ENCODE measurements around the gene KIAA0825.

KIAA0825 gene, protein sequence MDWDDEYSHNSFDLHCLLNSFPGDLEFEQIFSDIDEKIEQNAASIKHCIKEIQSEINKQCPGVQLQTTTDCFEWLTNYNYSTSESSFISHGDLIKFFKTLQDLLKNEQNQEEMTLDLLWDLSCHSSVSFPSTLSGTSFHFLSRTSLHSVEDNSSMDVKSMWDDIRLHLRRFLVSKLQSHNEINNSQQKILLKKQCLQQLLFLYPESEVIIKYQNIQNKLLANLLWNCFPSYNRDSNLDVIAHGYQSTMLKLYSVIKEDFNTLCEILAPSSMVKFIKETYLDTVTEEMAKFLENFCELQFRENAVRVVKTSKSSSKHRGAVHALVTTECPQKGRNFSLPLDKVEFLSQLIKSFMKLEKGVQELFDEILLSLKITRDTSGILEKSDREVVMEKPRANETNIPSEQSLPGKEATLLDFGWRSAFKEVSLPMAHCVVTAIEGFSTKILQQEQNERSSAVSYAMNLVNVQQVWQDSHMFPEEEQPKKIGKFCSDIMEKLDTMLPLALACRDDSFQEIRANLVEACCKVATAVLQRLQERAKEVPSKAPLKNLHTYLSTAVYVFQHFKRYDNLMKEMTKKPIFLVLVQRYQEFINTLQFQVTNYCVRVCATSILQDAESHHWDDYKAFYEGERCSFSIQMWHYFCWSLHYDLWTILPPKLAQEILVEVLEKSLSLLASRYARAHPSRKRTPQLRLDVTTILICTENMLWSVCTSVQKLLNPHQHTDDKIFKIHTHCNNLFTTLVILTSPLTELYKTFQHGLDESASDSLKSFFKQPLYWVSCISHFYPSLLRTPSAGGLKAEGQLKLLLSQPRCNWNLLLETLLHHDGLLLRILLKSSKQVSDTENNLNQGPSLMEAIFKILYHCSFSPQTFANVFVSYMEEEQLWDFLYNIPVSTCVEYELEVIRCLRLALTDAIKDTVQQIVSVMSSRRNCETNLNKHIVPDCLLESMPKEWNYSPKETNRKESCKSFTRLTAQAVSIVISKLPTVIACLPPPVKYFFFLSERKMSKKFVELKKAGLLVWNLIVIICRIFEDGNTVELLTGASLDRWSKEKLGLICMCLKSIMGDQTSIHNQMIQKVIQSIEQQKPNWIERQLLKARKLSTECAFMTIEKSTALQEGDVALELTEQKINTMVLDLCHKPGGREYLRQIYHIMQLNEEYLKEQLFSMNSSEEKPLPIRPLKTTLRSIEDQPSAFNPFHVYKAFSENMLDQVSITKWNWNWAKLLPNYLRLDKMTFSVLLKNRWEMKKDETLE (N-terminal part only)

DNA sequence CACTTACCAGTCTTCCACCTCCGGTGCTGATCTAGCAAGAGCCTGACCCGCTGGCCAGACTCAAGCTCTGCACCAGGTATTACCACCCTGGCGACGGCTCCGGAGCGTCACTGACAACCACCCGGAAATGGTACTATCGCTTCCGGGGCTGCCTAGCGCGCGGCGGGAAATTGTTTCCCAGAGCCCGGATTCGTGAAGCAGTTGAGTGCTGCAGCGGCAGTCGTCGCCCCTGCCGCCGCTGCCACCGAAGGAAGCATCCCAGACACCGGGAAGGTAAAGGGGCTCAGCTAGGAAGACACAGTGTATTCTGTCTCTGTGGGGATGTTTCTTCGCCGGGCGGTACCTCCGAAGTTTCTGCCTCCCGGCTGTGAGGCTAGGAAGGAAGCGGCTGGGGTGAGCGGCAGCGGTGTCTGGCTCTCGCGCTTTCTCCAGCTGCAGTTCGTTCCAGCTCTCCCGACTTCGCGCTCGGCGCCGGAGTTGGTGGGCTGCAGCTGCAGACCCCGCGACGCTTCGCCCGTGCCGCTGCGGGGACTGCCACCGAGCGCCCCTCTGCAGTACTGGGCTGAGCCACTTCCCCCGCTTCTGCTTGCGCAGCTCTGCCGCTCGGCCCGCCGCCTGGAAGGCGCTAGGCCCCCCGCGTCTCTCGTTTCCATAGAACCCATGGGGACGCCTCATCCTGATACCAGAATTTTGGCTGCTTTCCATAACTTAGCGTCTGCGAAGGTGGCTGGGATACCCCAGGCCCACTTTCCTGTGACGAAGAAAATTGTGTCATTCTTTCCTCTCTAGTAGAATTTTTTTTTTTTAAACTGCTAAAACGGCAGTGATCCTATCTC, at the start of gene KIAA0825, which contains the start of gene SLF1:
KIAA0825 (minus strand) TSS at position 112 of the 836 bp plus-strand sequence. CDS start 81,478 bp downstream, outside the sequence.
SLF1 (plus strand) TSS at position 177 of the 836 bp plus-strand sequence. CDS start 10,142 bp downstream, outside the sequence.
- peak; percentile 92 for DNase-seq (ENCODE audit: low spot score)

DNA sequence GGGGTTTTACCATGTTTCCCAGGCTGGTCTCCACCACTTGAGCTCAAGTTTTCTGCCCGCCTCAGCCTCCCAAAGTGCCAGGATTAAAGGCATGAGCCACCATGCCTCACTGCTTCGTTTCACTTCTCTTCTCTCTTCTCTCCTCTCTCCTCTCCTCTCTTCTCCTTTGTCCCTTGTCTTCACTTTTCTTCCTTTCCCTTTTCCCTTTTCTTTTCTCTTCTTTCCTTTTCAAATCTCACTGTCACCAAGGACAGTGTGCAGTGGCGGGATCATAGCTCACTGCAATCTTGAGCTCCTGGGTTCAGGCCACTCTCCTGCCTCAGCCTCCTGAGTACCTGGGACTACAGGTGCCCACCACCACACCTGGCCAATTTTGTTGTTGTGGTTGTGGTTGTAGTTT, 49.5 kb upstream of the KIAA0825 start:
- DNase-seq (ENCODE audit: low spot score) = no peak

DNA sequence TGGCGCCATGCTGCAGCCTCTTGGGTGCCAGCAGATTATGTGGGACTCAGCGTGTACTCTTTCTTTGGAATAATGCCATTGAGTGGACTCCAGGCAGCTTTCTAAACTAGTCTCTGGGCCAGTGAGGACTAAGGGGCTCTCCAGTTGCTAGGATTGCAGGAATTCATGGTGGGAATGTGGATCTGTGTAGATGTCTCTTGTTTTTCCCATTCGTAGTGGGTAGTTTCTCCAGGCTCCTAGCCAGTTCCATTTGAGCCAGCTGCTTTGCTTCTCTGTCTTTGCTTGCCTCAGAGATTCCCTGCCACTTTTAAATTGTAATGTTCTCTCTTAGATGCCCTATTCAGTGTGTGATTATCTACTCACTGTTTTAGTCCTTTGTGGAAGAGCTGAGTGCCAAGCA, 42.7 kb upstream of the KIAA0825 start:
- no peak for DNase-seq (ENCODE audit: low spot score)

DNA sequence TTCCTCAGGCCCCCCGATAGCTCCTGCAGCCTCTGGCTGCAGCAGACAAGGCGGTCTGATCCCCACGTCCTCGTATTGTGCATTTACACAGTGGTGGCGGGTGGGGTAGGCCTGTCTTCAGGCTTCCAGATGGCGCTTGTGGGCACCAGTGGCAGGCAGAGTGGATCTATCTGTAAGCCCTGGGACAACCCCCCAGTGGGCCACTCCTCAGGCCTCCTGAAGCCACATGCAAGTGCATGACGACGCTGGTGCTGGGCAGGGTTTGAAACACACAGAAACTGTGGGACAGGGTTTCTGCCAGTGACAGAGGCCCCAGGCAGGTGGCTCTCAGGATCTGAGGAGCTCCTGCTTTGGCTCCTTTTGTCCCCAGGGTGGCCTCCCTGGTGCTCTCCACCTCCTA, 42.1 kb upstream of the KIAA0825 start:
- no peak for DNase-seq (ENCODE audit: low spot score)

DNA sequence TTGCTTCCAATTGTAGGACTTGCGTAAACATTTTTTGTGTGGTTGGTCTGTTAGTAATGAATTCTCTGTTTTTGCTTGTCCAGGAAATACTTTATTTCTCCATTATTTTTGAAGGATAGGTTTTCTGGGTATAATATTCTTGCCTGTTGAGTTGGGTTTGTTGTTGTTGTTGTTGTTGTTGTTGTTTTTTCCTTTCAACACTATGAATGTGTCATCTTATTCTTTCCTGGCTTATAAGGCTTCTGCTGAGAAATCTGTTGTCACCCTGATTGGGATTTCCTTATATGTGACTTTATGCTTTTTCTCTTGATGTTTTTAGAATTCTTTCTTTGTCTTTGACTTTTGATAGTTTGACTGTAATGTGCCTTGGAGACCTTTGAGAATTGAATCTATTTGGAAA, 39.9 kb upstream of the KIAA0825 start:
- no peak for DNase-seq (ENCODE audit: low spot score)

DNA sequence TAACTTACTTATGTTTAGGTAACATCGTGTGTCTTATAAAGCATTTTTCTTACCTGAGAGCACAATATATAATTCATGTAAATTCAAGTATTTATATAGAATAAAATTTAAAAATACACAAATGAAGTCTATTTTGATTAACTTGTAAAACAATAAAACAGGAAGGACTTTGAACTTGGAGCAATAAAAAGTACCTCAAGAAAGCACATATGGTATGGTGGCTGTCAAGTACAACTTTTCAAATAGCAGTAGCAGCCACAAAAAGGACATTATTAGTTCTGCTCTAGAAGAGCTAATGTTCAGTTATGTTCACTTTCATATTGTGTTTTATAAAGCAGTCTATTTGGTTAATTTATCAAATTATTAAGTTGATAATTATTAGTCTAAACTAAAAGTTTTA, 31.5 kb upstream of the KIAA0825 start:
- no peak for DNase-seq (ENCODE audit: low spot score)

DNA sequence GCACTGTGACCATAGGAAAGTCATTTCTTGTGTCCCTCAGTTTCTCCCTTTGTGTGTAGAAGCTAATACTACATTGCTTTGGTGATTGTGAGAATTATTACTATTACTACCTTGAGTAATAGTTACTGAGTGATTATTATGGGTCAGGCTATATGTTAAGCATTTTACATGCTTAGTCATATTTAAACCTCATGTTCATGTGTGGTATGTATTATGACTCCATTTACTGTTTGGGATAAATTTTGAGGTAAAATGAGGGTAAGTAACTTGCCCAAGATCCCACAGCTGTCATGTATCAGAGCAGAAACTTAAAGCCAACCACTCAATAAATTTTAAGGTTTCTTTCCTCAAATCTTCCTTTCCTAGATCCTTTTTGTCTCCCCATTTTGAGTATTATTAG, 28.4 kb upstream of the KIAA0825 start:
- DNase-seq (ENCODE audit: low spot score) = no peak

DNA sequence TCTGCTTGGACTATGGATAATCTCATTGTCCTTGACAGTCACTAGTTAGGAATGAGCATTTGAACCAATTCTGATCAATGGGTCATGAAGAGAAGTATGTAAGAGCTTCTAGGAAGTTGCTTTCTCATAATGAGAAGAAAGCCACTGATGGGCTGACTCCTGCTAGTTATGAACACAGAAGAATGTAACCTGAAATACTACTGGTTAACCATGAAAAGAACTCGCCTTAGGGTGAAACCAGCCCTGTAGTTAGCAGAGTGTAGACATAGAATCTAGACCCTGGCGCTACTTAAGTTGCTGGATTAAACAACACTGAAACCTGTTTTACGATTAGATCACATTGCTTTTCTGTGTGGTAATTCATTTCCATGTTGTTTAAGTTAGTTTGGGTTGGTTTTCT, 26.6 kb upstream of the KIAA0825 start:
- no peak for DNase-seq (ENCODE audit: low spot score)

DNA sequence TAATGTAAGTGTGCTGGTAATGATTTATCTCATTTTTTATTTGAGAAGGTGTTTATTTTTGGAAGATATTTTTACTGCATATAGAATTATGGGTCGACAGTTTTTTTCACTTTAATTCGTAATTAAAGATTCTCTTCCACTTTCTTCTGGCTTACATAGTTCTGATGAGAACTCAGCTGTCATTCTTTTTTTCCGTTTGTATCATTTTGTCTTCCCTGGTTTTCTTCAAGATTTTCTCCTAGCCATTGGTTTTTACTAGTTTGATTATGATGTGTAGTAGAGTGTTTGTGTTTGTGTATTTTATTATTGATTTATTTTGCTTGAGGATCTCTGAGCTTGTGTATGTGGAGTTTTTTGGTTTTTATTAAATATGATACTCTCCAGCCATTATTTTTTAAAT, 21.8 kb upstream of the KIAA0825 start:
- DNase-seq (ENCODE audit: low spot score) = no peak

DNA sequence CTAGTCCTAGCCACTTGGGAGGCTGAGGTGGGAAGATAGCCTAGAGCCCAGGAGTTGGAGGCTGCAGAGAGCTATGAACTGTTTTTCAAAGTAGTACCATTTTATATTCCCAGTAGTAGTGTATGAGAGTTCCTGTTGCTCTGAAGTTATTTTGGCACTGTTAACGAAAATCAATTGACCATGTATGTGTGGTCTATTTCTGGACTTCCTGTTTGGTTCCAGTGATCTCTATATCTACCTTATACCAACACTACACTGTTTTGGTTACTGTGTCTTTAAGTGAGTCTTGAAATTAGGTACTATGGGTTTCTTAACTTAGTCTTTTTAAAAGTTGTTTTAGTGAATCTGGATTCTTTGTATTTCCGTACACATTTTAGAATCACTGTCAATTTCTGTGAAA, 13.6 kb upstream of the KIAA0825 start:
- no peak for DNase-seq (ENCODE audit: low spot score)

DNA sequence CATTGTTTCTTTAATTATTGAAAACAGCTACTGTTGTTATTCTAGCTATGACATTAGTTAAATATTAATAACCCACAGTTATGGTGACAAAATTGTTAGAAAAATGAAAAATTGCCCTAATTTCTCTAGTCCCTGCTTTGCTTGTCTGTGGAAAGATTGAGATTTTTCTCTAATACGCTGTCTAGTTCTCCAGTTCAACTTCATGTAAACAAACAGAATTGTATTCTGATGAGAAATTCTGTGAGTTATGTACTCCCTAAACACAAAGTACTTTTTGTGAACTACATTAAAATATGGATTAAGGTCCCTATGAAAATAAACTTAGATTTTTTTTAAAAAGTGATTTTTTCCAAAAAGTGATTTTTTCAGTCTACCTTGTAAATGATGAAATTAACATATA, 8.8 kb upstream of the KIAA0825 start:
- no peak for DNase-seq (ENCODE audit: low spot score)

DNA sequence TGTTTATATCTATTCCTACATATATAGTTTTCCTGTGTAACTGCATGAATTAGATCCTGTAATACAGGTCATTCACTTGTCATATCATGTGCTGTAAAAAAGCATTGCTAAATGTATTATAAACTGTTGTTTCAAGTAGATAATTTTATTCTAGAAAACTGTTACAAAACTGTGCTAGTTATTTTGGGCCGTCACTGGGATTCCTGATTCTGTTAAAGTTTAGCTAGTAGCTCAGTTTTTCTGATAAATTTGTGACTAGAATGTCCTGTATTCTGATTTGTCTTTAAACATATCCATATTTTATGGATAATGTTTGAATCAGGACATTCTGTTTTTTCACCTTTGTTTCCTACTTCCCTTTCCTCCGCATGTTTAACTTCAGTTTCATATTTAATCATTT, 5.5 kb upstream of the KIAA0825 start:
- no peak for DNase-seq (ENCODE audit: low spot score)

DNA sequence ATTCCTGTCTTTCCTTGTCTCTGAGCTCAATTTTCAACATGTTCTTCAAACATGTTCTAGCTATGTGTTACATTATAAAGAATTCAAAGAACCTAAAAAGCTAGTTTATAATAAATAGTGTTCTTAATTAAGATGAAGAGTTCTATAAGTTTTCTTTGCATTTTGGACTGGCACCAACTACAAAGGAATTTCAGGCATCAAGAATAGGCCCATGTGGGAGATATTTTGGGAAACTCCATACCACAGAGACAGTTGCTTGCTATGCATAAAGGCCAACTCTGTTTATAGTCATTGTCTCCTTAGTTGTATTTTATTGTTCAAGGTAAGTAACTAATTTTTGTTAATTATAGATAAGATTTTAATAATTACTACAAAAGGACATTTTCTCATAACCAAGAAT, 4.6 kb upstream of the KIAA0825 start:
- DNase-seq (ENCODE audit: low spot score) = no peak

DNA sequence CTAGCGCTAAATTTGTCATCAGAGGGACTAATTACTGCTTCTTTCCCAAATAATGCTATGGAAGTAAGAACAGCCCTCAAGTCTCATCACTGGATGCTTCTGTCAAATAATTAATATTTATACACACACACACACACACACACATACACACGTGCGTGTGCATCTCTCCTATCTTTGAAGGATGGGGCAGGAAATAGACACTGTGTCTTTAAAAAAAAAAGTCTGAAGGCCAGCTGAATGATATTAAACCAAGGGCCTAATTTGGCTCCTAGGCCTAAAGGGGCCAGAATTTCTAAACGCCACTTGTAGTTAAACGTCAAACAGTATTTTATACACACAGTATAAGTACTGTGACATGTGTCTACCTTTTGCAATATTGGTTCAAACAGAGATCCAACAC, 3.4 kb upstream of the KIAA0825 start:
- no peak for DNase-seq (ENCODE audit: low spot score)

DNA sequence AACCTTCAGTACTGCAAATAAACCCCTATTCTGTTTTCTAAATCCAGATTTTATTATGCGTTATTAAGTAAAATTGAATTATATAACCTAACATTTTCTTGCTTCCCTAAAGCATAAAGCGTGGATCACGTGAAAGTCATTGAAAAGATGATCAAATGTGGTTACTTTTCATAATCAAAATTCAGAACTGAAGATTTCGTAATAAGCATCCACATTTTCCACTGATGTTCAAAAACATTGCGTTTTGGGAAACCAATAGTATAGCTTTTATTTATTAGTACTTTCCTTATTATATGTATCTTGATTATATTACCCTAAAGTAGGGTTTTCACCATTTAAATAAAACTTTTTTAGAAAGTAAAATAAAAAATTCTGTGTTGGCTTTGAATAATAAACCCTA, 1.9 kb upstream of the KIAA0825 start:
- no peak for DNase-seq (ENCODE audit: low spot score)

DNA sequence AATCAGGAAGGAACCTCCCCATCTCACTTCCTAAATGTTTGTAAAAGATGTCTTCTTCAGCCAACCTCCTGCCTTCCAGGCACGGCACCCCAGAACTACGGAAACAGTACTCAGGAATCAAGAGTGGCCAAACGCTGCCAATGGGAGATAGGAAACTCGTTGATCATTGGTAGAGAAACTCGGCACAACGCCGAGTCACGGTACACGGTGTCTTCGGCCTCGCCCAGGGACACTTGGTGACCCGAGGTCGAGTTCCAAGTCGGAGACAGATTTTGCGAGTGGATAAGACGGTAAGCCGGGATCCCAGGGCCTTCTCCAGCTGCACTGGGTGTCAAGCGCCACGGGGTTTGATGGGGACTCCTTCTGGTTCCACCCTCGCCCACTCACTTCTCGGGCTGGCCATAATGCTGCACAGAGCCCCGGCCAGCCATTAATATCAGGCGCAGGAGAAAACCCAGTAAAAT, 343 bp downstream of the KIAA0825 start:
- peak; percentile 85 for DNase-seq (ENCODE audit: low spot score)

DNA sequence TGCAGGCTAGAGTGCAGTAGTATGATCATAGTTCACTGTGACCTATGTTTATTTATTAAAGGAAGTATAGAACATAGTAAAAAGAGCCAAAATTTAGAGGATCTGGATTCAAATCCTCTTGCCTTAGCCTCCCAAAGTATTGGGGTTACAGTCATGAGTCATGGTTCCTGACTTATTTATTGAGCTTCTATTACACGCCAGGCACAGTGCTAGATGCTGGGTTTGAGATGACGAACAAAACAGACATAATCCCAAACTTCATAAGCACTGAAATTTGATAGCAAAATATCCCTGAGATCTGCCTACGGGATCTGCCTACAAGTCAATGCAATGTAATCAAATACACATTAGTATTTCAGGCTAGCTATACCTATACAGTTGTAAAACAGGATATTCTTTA, 2.5 kb downstream of the KIAA0825 start:
- no peak for DNase-seq (ENCODE audit: low spot score)

DNA sequence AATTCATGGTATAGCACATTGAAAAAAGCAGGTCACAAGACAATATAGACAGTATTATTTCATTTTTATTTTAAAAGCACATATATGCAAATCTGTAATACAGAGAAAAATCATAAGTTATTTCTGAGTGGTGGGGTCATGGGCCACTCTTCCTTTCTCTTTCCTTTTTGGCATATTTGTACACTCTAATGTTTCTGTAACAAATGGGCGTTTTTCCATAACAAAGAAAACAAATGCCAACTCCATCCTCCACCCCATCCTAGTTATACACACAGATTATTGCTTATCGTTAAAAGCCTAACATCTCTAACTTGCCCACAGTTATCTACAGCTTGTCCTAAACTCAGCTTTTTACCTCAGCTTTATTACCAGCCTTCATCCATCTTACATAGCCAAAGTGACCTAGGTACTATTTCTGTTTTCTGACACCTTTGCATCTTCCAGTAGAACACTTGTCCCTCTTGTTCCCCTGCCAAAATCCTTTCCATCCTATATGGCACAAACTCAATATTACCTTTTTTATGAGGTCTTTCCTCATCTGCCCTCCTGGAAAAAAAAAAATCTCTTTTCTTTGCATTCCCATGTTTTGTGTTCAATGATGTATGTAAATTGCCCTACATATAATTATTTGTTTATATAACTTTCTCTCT, 4.1 kb downstream of the KIAA0825 start:
- no peak for DNase-seq (ENCODE audit: low spot score)

DNA sequence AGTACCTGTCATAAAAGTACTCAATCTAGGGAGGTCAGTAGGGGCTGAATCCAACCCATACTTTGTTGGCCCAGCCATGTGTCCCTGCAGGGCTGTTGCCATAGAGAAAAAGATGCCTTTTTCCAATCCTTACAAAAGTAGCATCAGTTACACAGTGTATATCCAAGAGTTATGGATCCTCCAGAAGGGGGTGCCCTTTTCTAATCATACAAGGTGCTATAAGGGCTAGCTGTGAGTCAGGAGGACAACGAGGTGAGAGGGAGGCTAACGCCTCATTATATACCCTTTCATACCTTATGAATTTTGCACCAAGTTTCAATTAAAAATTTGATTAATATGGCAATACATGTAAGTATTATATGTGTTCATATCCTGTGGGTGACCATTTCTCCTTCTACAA, 4.8 kb downstream of the KIAA0825 start:
- DNase-seq (ENCODE audit: low spot score) = no peak

DNA sequence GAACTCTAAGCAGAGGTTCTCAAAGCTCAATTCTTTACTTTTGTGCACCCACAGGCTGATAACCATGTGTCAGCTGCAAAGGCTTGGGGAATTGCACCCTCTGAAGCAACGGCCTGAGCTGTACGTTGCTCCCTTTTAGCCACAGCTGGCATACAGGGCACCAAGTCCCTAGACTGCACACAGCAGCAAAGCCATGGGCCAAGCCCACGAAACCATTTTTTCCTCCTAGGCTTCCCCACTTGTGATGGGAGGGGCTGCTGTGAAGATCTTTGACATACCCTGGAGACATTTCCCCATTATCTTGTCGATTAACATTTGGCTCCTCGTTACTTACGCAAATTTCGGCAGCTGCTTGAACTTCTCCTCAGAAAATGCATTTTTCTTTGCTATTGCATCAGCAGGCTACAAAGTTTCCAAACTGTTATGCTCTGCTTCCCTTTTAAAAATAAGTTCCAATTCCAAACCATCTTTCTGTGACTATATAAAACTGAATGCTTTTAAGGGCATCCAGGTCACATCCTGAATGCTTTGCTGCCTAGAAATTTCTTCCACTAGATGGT, 23.0 kb downstream of the KIAA0825 start:
- DNase-seq (ENCODE audit: low spot score) = no peak
